Measurements from ENCODE around the gene MTOR. TPM values are rescaled to one million over a fixed set of nuclear protein-coding genes. Genes with fewer than 3 reads are reported as not detected.

Gene MTOR
- total RNA-seq, 1 donor from 2014 or later: 53.0 TPM

DNA sequence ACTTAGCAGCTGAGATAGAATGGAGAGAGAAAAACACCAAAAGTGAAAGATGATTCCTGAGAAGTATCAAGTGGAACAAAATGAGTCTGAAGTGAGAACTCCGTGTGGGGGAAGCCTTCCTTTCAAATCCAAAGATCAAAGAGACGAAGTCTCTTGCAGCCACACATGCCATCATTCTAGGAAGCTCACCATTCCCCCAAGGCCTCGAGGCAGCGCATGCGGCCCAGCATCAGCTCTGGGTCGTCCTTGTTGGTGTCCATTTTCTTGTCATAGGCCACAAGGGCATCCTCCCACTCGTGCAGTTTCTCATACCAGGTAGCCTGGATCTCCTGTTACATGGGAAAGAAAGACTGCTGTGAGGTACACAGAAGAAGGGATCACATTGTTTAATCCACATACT, 105.4 kb downstream of the MTOR start:
- no peak overlapping the region for H3K4me3 Mint-ChIP-seq
- TF ChIP-seq, protein P1, sequence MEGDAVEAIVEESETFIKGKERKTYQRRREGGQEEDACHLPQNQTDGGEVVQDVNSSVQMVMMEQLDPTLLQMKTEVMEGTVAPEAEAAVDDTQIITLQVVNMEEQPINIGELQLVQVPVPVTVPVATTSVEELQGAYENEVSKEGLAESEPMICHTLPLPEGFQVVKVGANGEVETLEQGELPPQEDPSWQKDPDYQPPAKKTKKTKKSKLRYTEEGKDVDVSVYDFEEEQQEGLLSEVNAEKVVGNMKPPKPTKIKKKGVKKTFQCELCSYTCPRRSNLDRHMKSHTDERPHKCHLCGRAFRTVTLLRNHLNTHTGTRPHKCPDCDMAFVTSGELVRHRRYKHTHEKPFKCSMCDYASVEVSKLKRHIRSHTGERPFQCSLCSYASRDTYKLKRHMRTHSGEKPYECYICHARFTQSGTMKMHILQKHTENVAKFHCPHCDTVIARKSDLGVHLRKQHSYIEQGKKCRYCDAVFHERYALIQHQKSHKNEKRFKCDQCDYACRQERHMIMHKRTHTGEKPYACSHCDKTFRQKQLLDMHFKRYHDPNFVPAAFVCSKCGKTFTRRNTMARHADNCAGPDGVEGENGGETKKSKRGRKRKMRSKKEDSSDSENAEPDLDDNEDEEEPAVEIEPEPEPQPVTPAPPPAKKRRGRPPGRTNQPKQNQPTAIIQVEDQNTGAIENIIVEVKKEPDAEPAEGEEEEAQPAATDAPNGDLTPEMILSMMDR (conservative IDR thresholded peaks at IDR 0.05): no peak
- no peaks in the 10 kb centered on the region for H3K27me3 Mint-ChIP-seq
- H3K27ac Mint-ChIP-seq: no peak overlapping the region
- H3K36me3 Mint-ChIP-seq: peaks cover 22% of the 10 kb centered on the region
- H3K4me1 Mint-ChIP-seq (ENCODE audit: unreplicated experiment): peaks cover 19% of the 10 kb centered on the region
- no peak for DNase-seq (ENCODE audit: extremely low spot score, unreplicated experiment)
- H3K9me3 Mint-ChIP-seq: no peaks in the 10 kb centered on the region

DNA sequence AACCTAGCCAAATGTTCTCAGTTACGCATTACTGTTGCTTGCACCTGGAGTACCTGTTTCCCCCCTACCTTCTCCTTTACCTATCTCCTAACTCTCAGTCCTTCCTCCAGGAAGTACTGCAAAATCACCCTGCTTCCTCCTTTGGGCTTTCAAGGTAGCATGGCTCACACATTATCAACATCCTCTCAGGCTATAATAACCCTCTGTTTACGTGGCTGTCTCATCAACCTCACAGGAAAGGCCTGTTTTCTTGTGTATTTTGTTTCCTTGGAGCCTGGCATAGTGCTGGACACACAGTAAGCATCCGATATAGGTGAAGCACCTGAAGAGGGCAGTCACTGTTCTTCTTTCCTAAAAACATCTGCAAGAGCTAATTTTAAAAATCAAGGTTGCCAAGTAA, 105.9 kb downstream of the MTOR start:
- H3K27ac Mint-ChIP-seq: no peak overlapping the region

DNA sequence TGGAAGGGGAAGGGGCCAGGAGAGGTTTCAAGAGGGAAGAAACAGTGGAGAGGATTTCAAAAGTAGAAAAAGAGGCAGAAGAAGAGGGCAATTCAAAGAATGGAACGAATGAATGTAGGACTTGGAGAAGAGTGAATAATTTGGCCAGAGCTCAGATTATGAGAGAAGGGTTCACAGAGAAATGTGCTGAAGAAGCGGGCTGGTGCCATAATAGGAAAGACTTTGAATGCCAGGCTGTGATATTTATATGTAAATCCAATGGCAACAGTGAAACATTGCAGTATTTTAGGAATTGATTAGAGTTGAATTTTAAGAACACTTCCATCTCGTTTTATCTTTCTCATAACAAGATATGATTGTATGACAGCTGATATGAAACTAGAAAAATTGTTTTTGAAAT, 109.2 kb downstream of the MTOR start:
- peaks cover 18% of the 10 kb centered on the region for H3K36me3 Mint-ChIP-seq
- no peak overlapping the region for H3K4me3 Mint-ChIP-seq
- no peaks in the 10 kb centered on the region for H3K27me3 Mint-ChIP-seq
- TF ChIP-seq, protein P1 (conservative IDR thresholded peaks at IDR 0.05): no peak
- H3K27ac Mint-ChIP-seq: no peak overlapping the region
- DNase-seq (ENCODE audit: extremely low spot score, unreplicated experiment): no peak
- H3K4me1 Mint-ChIP-seq (ENCODE audit: unreplicated experiment): peaks cover 17% of the 10 kb centered on the region
- H3K9me3 Mint-ChIP-seq: no peaks in the 10 kb centered on the region

More for the DNA sequence above, 105.9 kb downstream of the MTOR start:
- H3K4me3 Mint-ChIP-seq: no peak overlapping the region
- H3K4me1 Mint-ChIP-seq (ENCODE audit: unreplicated experiment): peaks cover 21% of the 10 kb centered on the region
- no peaks in the 10 kb centered on the region for H3K27me3 Mint-ChIP-seq
- TF ChIP-seq, protein P1 (conservative IDR thresholded peaks at IDR 0.05): no peak
- DNase-seq (ENCODE audit: extremely low spot score, unreplicated experiment): no peak
- no peaks in the 10 kb centered on the region for H3K9me3 Mint-ChIP-seq
- peaks cover 19% of the 10 kb centered on the region for H3K36me3 Mint-ChIP-seq

DNA sequence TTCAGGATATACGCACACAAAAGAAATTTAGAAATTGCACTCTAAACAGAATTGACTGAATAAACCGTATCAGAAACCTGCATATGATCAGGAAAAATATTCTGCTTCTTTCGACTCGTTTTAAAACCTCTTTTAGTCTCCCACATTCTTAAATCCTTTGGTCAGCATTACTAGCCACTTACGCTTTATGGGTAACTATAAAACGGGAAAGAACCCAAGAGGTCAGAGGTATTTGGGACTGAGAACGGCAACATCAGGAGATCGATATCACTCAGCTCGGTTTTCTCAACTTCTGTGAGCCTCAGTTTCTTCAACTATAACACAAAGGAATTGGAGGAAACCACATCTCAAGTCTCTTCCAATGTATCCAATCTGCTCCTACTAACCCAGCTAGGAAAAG, 109.6 kb downstream of the MTOR start:
- peaks cover 13% of the 10 kb centered on the region for H3K4me1 Mint-ChIP-seq (ENCODE audit: unreplicated experiment)
- H3K36me3 Mint-ChIP-seq: peaks cover 21% of the 10 kb centered on the region
- no peak for DNase-seq (ENCODE audit: extremely low spot score, unreplicated experiment)
- H3K9me3 Mint-ChIP-seq: no peaks in the 10 kb centered on the region
- H3K27me3 Mint-ChIP-seq: no peaks in the 10 kb centered on the region
- TF ChIP-seq, protein P1 (conservative IDR thresholded peaks at IDR 0.05): no peak
- H3K4me3 Mint-ChIP-seq: no peak overlapping the region
- H3K27ac Mint-ChIP-seq: no peak overlapping the region

DNA sequence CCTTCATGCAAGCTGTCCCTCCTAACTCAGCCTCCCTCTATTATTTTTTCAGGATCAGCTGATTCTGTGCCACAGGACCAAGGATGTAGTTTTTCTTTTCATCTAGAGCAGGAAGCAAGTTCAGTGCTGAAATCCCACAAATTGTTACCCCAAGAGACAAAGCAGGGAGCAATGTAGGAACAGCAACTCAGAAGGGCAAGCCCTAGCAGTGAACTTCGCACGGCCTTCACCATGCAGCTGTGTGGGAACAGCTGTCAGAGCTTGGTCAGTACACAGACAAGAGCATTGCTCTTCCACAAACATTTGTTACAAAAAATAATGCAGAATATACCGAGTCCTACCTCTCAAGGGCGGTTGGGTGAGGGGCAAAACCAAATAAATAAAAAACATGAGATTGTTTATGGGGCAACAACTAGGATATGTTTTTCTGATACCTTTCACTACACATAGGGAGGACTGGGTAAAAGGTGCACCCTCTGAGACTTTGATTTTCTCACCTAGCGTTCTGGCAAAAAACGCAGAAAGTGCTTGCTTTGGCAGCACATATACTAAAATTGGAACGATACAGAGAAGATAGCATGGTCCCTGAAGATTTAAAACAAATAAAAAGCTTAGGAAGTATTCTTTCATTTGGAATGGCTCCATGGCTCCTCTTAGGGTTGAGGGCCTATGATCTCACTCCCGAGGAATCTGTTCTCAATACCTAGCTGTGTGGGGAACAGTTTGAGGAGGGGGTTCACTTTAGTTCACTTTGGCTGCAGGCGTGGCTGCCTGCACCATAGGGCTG, 110.3 kb downstream of the MTOR start:
- H3K27ac Mint-ChIP-seq: no peak overlapping the region
- H3K4me1 Mint-ChIP-seq (ENCODE audit: unreplicated experiment): peaks cover 8% of the 10 kb centered on the region
- DNase-seq (ENCODE audit: extremely low spot score, unreplicated experiment): no peak
- TF ChIP-seq, protein P1 (conservative IDR thresholded peaks at IDR 0.05): no peak
- H3K36me3 Mint-ChIP-seq: peaks cover 24% of the 10 kb centered on the region
- H3K9me3 Mint-ChIP-seq: no peaks in the 10 kb centered on the region
- H3K27me3 Mint-ChIP-seq: no peaks in the 10 kb centered on the region
- H3K4me3 Mint-ChIP-seq: no peak overlapping the region

Measured in type B pancreatic cell (in vitro differentiated cells).